Tibial nerve (tissue), 4 donors: ENCODE data around the gene CAMK1. TPM values are rescaled to one million over a fixed set of nuclear protein-coding genes. Genes with fewer than 3 reads are reported as not detected.
A peak's percentile ranks its signal among the peaks of the same experiment; 100 is the strongest.

Experiments used
- DNase-seq, 2 donors: peaks; one replicate each; pipeline ENCODE4 v3.0.0-alpha.2; 2019; ENCODE audit warnings: low spot score in 2 of 2
- H3K27ac ChIP-seq, 4 donors: fragments of 200-600 bp; sonication (generic) in 3 of 4; one replicate each; pipeline ENCODE4 v1.5.1; 2017 to 2019; ENCODE audit warnings: mild to moderate bottlenecking in 1 of 4
- H3K27me3 ChIP-seq, 2 donors: fragments of 200-600 bp; sonication (generic) in 1 of 2; one replicate each; pipeline versions ENCODE4 v1.5.1 to v1.6.0; 2017 to 2019
- H3K36me3 ChIP-seq, 3 donors: fragments of 200-600 bp; sonication (generic); one replicate each; pipeline ENCODE4 v1.5.1; 2018 to 2019
- H3K4me1 ChIP-seq, 4 donors: fragments of 200-600 bp; sonication (generic) in 3 of 4; one replicate each; pipeline ENCODE4 v1.5.1; 2017 to 2019
- H3K4me3 ChIP-seq, 4 donors: fragments of 200-600 bp; sonication (generic) in 3 of 4; one replicate each; pipeline ENCODE4 v1.5.1; 2017 to 2019; ENCODE audit warnings: mild to moderate bottlenecking in 1 of 4, moderate library complexity in 1 of 4
- H3K9me3 ChIP-seq, 4 donors: fragments of 200-600 bp; sonication (generic) in 3 of 4; one replicate each; pipeline ENCODE4 v1.5.1; 2017 to 2019
- CTCF ChIP-seq, 5 experiments: fragments of 200-600 bp in 3 of 5; fragments of 450-650 bp in 2 of 5; sonication (generic) in 3 of 5; IDR thresholded peaks; one replicate each; pipeline ENCODE4 v1.5.1; 2016 to 2019; ENCODE audit warnings: antibody characterized with exemption in 5 of 5, mild to moderate bottlenecking in 3 of 5, moderate library complexity in 2 of 5
- EP300 ChIP-seq, 2 donors: sonication (generic); formaldehyde crosslinking; IDR thresholded peaks; one replicate each; pipeline ENCODE4 v1.6.1; 2017; ENCODE audit warnings: antibody characterized with exemption in 2 of 2, mild to moderate bottlenecking in 1 of 2
- POLR2A ChIP-seq, 2 donors: fragments of 450-650 bp; IDR thresholded peaks; one replicate each; pipeline ENCODE4 v1.6.1; 2017; ENCODE audit warnings: antibody characterized with exemption in 2 of 2, mild to moderate bottlenecking in 2 of 2, moderate library complexity in 2 of 2
- WGBS, 2 donors: methylation state at CpG; one replicate each; pipeline ENCODE4 v1.1.5; 2018; 5-methylcytosine and 5-hydroxymethylcytosine counted together
- total RNA-seq, 4 donors: library from RNA; depleted of rRNA; stranded (reverse); fragments of >200 nt; gene quantifications; one replicate each; pipeline ENCODE4 v1.1.0, GENCODE V29; 2016

CAMK1 gene
- total RNA-seq, 4 donors from 2014 or later, result 60.3 to 94.8 (median 72.2) TPM

DNA sequence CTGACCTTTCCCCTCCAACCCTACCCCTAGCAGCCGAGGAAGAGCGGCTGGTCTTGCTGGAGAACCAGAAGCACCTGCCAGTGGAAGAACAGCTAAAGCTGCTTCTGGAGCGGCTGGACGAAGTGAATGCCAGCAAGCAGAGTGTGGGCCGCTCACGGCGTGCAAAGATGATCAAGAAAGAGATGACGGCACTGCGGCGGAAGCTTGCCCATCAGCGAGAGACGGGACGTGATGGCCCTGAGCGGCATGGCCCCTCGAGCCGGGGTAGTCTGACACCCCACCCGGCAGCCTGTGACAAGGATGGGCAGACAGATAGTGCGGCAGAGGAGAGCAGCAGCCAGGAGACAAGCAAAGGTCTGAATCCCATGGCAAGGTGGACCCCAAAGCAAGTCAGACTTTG lies 26.2 kb downstream of the CAMK1 start:
- Histone ChIP-seq H3K9me3 (no peaks in the 10 kb centered on the region), H3K4me1 (peaks cover 0 to 2% (median 0%) of the 10 kb centered on the region in 4 donors), H3K27ac (no peak overlapping the region), H3K36me3 (peaks cover 17 to 100% (median 67%) of the 10 kb centered on the region in 3 donors), H3K4me3 (no peak overlapping the region), H3K27me3 (no peaks in the 10 kb centered on the region)
- TF ChIP-seq EP300 (IDR thresholded peaks at IDR 0.05) (no peak), POLR2A (IDR thresholded peaks at IDR 0.05) (no peak), CTCF (IDR thresholded peaks at IDR 0.05) (no peak)
- no peak for DNase-seq
- WGBS, 2 donors, result 93 to 94% methylated on average over 18 of the region's 18 CpGs

GRCh38 chr3:9742560-9742959 lies 27.2 kb downstream of the CAMK1 start:
- no peaks in the 10 kb centered on the region for H3K4me1 ChIP-seq
- H3K27me3 ChIP-seq, result no peaks in the 10 kb centered on the region
- TF ChIP-seq POLR2A (IDR thresholded peaks at IDR 0.05) (no peak), EP300 (IDR thresholded peaks at IDR 0.05) (no peak)

GRCh38 chr3:9739181-9739580 lies 30.6 kb downstream of the CAMK1 start:
- Histone ChIP-seq H3K27ac (no peak overlapping the region), H3K4me3 (no peak overlapping the region), H3K9me3 (no peaks in the 10 kb centered on the region), H3K27me3 (no peaks in the 10 kb centered on the region), H3K4me1 (peaks cover 0 to 12% (median 0%) of the 10 kb centered on the region in 4 donors), H3K36me3 (peaks cover 12 to 96% (median 58%) of the 10 kb centered on the region in 3 donors)
- DNase-seq, result no peak
- 88 to 89% methylated on average over 5 to 14 of the region's 15 CpGs for WGBS, 2 donors
- TF ChIP-seq EP300 (IDR thresholded peaks at IDR 0.05), result no peak

More at GRCh38 chr3:9742560-9742959, 27.2 kb downstream of the CAMK1 start:
- Histone ChIP-seq H3K4me3 (no peak overlapping the region), H3K36me3 (peaks cover 17 to 100% (median 70%) of the 10 kb centered on the region in 3 donors), H3K9me3 (no peaks in the 10 kb centered on the region), H3K27ac (no peak overlapping the region)
- WGBS, 2 donors, result 87 to 90% methylated on average over 1 of the region's 1 CpG
- no peak for DNase-seq

DNA sequence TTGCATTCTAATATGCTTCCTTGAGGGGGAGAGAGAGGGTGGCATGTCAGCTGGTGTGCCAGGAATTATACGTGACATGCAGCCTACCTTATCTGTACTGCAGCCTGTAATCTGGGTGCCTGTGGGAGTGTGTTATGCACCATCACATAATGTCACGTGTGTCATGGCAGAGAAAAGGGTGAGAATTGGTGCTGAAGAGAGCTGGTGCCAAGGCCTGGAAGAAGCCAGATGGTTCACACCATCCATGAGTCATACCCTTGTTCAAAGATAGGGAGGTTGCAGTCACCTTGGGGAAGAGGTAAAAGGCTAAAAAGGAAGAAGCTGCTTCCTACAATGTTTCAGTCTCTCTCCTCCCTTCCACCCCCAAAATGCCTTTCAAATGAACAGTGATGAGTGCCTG lies 32.9 kb downstream of the CAMK1 start:
- H3K4me1 ChIP-seq, result peaks cover 0 to 34% (median 16%) of the 10 kb centered on the region in 4 donors
- TF ChIP-seq CTCF (IDR thresholded peaks at IDR 0.05), result no peak
- no peak for TF ChIP-seq EP300 (IDR thresholded peaks at IDR 0.05)
- no peak for TF ChIP-seq POLR2A (IDR thresholded peaks at IDR 0.05)
- H3K36me3 ChIP-seq, result peaks cover 8 to 75% (median 36%) of the 10 kb centered on the region in 3 donors
- no peak for DNase-seq
- 72 to 74% methylated on average over 2 of the region's 2 CpGs for WGBS, 2 donors
- no peak overlapping the region for H3K27ac ChIP-seq
- no peak overlapping the region for H3K4me3 ChIP-seq
- H3K27me3 ChIP-seq, result no peaks in the 10 kb centered on the region
- no peaks in the 10 kb centered on the region for H3K9me3 ChIP-seq

DNA sequence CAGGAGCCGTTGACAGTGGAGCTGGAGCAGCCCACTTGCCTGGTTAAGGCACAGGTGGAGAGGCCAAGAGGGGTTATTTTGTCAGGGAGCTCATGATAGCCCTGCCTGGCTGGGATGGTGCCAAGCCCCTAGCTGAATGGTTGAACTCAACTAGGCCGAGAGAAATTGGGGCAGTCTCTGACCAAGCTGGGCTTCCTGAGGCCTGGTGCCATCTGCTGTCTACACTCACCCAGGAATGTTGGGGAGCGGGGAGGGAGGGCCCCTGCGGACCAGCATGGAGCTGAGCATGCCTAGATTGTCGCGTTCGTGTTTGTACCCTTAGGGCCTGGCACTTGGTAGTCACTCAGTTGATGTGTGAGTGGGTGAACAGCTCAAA lies 37.0 kb downstream of the CAMK1 start:
- Histone ChIP-seq H3K27ac (peak overlapping the region in 2 of 4 donors; percentile 95 to 96), H3K4me3 (peak overlapping the region; percentile 71 to 100 (median 94)), H3K9me3 (no peaks in the 10 kb centered on the region), H3K4me1 (peaks cover 0 to 44% (median 20%) of the 10 kb centered on the region in 4 donors), H3K36me3 (peaks cover 0 to 34% (median 0%) of the 10 kb centered on the region in 3 donors), H3K27me3 (no peaks in the 10 kb centered on the region)
- TF ChIP-seq POLR2A (IDR thresholded peaks at IDR 0.05) (no peak), EP300 (IDR thresholded peaks at IDR 0.05) (no peak), CTCF (IDR thresholded peaks at IDR 0.05) (no peak)
- DNase-seq, result no peak
- 39 to 43% methylated on average over 5 to 6 of the region's 7 CpGs for WGBS, 2 donors

DNA sequence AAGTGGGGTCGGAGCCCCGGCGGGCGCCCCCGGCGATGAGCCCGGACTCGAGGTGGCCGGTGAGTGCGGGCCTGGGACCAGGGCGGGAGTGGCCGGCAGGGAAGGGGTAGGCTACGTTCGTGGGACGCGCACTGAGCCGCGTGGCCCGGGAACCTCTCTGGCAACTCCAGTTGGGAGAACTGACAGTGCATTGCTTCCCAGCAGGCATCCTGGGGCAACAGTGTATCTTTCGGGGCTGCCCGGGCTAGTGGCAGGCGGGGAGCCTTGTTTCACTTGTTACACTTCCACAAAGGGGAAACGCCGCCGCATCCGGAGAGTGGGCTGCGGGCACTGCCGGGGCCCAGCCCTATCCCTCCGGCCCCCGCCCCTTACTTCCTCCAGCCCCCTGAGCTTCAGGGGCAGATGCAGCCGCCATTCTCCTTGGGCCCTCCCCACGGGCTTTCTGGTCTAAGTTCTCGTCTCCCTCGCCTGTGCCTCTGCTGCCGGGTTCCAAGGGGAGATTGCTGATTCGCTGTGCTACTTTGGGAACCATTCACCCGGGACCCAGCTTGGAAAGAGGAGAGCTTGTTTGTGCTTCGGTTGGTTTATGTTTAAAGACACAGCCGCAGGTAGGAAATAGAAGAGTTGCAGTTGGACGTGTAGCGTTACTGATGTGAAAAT lies 37.5 kb downstream of the CAMK1 start:
- peaks cover 0 to 29% (median 0%) of the 10 kb centered on the region in 3 donors for H3K36me3 ChIP-seq
- H3K27ac ChIP-seq, result peak overlapping the region; percentile 92 to 96 (median 94)
- TF ChIP-seq POLR2A (IDR thresholded peaks at IDR 0.05) (no peak), CTCF (IDR thresholded peaks at IDR 0.05) (no peak), EP300 (IDR thresholded peaks at IDR 0.05) (no peak)
- peaks cover 0 to 44% (median 20%) of the 10 kb centered on the region in 4 donors for H3K4me1 ChIP-seq
- 3 to 6% methylated on average over 17 to 41 of the region's 41 CpGs for WGBS, 2 donors
- H3K9me3 ChIP-seq, result no peaks in the 10 kb centered on the region
- no peak for DNase-seq
- peak overlapping the region; percentile 71 to 100 (median 94) for H3K4me3 ChIP-seq
- no peaks in the 10 kb centered on the region for H3K27me3 ChIP-seq
